Measurements from ENCODE around the gene ARAP1.

ARAP1 gene

GRCh38 chr11:72690166-72690565 is 62.0 kb downstream of the ARAP1 start:
- Histone ChIP-seq H2AFZ (ENCODE audit: low read depth) (no peak overlapping the region), H3K27ac (no peak overlapping the region), H3K4me3 (IDR thresholded peaks at IDR 0.05; ENCODE audit: insufficient read depth, low read depth, low read length) (no peak overlapping the region), H3K4me2 (no peak overlapping the region), H3K9ac (no peak overlapping the region), H3K27me3 (ENCODE audit: insufficient read depth, low read depth) (no peaks in the 10 kb centered on the region), H3K79me2 (ENCODE audit: insufficient read depth, low read depth) (no peaks in the 10 kb centered on the region), H3K36me3 (ENCODE audit: insufficient read depth) (no peaks in the 10 kb centered on the region), H3K4me1 (ENCODE audit: low read depth, poor library complexity, severe bottlenecking) (no peaks in the 10 kb centered on the region), H4K20me1 (ENCODE audit: insufficient read depth) (no peaks in the 10 kb centered on the region)
- TF ChIP-seq CTCF (conservative IDR thresholded peaks at IDR 0.05; ENCODE audit: low read depth, low read length): no peak

GRCh38 chr11:72688929-72689328 is 63.3 kb downstream of the ARAP1 start:
- Histone ChIP-seq H3K4me3 (IDR thresholded peaks at IDR 0.05; ENCODE audit: insufficient read depth, low read depth, low read length) (no peak overlapping the region), H4K20me1 (ENCODE audit: insufficient read depth) (no peaks in the 10 kb centered on the region), H3K4me1 (ENCODE audit: low read depth, poor library complexity, severe bottlenecking) (no peaks in the 10 kb centered on the region), H3K79me2 (ENCODE audit: insufficient read depth, low read depth) (no peaks in the 10 kb centered on the region), H2AFZ (ENCODE audit: low read depth) (no peak overlapping the region), H3K27ac (no peak overlapping the region), H3K36me3 (ENCODE audit: insufficient read depth) (no peaks in the 10 kb centered on the region), H3K27me3 (ENCODE audit: insufficient read depth, low read depth) (no peaks in the 10 kb centered on the region), H3K9ac (no peak overlapping the region), H3K4me2 (no peak overlapping the region)
- TF ChIP-seq CTCF (conservative IDR thresholded peaks at IDR 0.05; ENCODE audit: low read depth, low read length): no peak

DNA sequence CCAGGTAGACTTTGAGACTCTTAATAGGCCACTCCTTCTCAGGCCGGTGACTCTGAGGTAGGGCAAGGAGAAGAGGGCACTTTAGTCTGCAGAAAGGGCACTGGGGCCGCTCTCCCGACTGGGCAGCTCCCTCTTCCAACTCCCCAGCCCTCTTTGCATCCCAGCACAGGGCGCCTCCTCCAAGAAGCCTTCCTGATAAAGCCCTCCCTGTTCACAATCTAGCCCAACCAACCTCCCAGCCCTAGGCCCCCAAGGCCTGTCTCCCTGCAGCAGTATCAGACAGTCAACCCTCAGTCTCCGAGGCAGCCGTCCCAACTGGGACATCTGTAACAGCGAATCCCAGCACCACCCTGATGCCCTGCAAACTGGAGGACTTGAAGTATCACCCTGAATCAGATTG is 63.7 kb downstream of the ARAP1 start:
- no peak for TF ChIP-seq CTCF (conservative IDR thresholded peaks at IDR 0.05; ENCODE audit: low read depth, low read length)
- Histone ChIP-seq H3K27ac (no peak overlapping the region), H2AFZ (ENCODE audit: low read depth) (no peak overlapping the region), H3K4me2 (no peak overlapping the region), H4K20me1 (ENCODE audit: insufficient read depth) (no peaks in the 10 kb centered on the region), H3K4me3 (IDR thresholded peaks at IDR 0.05; ENCODE audit: insufficient read depth, low read depth, low read length) (no peak overlapping the region), H3K9ac (no peak overlapping the region), H3K36me3 (ENCODE audit: insufficient read depth) (no peaks in the 10 kb centered on the region), H3K4me1 (ENCODE audit: low read depth, poor library complexity, severe bottlenecking) (no peaks in the 10 kb centered on the region), H3K79me2 (ENCODE audit: insufficient read depth, low read depth) (no peaks in the 10 kb centered on the region), H3K27me3 (ENCODE audit: insufficient read depth, low read depth) (no peaks in the 10 kb centered on the region)

DNA sequence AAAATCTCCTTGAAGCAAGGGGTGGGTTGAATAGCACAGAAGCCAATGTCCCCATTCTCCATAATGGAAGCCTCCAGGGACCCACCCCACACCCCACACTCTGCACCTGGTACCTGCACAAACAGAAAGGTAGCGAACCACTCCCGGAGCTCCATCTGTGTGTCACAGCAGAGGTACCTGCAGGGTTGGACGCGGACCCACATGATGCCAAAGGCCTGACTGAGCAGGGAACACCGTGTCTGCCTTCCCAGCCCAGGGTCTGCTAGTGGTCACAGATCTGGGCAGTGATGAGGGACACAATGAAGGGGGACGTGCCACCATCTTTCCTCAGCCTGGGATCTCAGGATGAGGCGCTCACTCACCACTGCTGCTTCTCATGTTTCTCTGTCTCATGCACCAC is 64.9 kb downstream of the ARAP1 start:
- Histone ChIP-seq H3K4me1 (ENCODE audit: low read depth, poor library complexity, severe bottlenecking) (no peaks in the 10 kb centered on the region), H2AFZ (ENCODE audit: low read depth) (no peak overlapping the region), H3K4me2 (no peak overlapping the region), H3K36me3 (ENCODE audit: insufficient read depth) (no peaks in the 10 kb centered on the region), H3K79me2 (ENCODE audit: insufficient read depth, low read depth) (no peaks in the 10 kb centered on the region), H3K27me3 (ENCODE audit: insufficient read depth, low read depth) (no peaks in the 10 kb centered on the region), H3K9ac (no peak overlapping the region), H3K4me3 (IDR thresholded peaks at IDR 0.05; ENCODE audit: insufficient read depth, low read depth, low read length) (no peak overlapping the region), H3K27ac (no peak overlapping the region), H4K20me1 (ENCODE audit: insufficient read depth) (no peaks in the 10 kb centered on the region)
- no peak for TF ChIP-seq CTCF (conservative IDR thresholded peaks at IDR 0.05; ENCODE audit: low read depth, low read length)

All from KMS-11 (cell line).